ENCODE data around the gene LGALSL.

The LGALSL gene

GRCh38 chr2:64498438-64498837 is 44.5 kb downstream of the LGALSL start:
- DNase-seq (ENCODE audit: low read depth) = no peak

DNA sequence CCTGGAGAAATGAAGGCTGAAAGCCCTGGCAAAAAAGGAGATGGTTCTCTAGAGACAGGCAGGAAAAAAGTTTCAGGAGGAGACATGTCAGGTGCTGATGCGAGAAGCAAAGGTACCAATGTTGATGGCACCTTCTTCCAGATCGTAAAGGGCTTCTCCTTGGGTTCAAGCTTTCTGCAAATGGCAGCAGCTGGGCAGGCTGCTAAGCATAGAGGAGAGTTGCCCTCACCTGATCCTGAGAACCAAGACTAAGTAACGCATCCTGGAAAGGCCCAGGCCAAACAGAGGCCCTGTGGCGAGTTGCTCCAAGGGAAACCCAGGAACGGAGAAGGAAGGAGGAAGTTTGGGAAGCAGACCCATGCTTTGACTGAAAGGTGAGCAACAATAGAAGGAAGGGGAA is 46.6 kb downstream of the LGALSL start:
- no peak for DNase-seq (ENCODE audit: low read depth)

- DNase-seq (ENCODE audit: low read depth) = no peak
These were observed 48.0 kb downstream of the LGALSL start for GRCh38 chr2:64501946-64502345.

DNA sequence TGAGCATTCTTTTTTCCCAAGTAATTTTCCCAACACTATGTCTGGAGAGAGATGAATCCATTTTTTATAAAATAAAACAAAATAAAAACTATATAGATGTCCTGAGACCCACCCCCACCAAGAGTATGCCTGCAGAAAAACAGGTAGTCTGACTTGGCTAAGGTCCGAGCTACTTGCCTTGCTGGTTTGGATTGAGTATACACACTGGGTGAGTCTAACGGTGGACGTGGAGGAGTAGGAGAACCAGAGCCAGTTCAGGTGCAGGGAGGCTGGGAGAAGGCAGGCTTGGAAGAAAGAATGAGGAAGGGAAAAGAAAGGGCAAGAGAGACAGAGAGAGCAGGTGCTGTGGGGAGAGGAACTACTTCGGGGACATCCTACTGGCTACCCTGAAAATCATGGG is 48.9 kb downstream of the LGALSL start:
- no peak for DNase-seq (ENCODE audit: low read depth)

GRCh38 chr2:64504774-64505720 is 51.1 kb downstream of the LGALSL start:
- DNase-seq (ENCODE audit: low read depth) = no peak

GRCh38 chr2:64506686-64507085 is 52.7 kb downstream of the LGALSL start:
- no peak for DNase-seq (ENCODE audit: low read depth)
